Measurements from ENCODE around the gene SRPX2.

Gene SRPX2, protein sequence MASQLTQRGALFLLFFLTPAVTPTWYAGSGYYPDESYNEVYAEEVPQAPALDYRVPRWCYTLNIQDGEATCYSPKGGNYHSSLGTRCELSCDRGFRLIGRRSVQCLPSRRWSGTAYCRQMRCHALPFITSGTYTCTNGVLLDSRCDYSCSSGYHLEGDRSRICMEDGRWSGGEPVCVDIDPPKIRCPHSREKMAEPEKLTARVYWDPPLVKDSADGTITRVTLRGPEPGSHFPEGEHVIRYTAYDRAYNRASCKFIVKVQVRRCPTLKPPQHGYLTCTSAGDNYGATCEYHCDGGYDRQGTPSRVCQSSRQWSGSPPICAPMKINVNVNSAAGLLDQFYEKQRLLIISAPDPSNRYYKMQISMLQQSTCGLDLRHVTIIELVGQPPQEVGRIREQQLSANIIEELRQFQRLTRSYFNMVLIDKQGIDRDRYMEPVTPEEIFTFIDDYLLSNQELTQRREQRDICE

GRCh38 chrX:100643956-100644860, at the start of gene SRPX2:
SRPX2 (plus strand) TSS chrX:100644199; CDS start chrX:100646323, 2,124 bp downstream.
- DNase-seq (ENCODE audit: low read depth) = peak; percentile 67

DNA sequence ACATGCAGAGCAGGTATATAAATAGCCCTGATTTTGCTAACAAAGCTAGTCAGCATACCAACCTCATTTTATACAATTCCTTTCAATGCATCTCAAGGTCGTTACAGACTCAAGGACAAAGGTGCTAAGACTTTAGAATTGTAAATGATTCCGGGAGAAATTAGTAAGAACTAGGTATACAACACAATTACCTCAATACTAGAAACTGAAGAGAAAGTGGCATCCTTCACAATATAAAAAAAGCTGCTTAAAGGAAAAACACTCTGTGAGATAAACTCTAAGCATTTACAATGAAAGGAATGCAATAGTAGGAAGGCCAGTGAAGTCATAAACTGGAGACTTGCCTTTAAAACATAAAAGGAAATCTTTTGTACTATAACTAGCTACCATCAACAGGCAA, 47.4 kb upstream of the SRPX2 start:
- DNase-seq (ENCODE audit: low read depth) = no peak

DNA sequence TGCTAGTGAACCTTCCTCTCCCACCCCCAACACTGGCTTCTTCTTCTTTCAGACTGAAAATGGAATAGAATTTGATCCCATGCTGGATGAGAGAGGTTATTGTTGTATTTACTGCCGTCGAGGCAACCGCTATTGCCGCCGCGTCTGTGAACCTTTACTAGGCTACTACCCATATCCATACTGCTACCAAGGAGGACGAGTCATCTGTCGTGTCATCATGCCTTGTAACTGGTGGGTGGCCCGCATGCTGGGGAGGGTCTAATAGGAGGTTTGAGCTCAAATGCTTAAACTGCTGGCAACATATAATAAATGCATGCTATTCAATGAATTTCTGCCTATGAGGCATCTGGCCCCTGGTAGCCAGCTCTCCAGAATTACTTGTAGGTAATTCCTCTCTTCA, 44.5 kb upstream of the SRPX2 start:
- DNase-seq (ENCODE audit: low read depth) = no peak

DNA sequence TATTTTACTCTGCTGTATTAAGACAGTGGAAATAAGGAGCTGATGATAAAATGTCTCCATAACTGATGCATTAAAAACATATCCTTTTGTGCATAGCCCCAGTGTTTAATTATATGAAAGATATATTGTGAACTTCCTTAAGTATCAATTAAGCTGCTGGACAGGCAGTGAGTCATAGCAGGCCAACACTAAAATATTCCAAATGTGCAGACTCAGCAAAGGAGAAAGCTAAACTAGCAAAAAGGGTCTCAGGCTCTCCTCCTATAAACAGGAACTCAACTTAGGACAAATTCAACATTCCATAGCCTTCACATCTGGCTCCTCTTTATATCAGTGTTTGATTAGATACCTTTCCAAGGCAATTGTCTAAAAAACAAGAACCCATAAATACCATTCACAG, 43.7 kb upstream of the SRPX2 start:
- DNase-seq (ENCODE audit: low read depth) = no peak

DNA sequence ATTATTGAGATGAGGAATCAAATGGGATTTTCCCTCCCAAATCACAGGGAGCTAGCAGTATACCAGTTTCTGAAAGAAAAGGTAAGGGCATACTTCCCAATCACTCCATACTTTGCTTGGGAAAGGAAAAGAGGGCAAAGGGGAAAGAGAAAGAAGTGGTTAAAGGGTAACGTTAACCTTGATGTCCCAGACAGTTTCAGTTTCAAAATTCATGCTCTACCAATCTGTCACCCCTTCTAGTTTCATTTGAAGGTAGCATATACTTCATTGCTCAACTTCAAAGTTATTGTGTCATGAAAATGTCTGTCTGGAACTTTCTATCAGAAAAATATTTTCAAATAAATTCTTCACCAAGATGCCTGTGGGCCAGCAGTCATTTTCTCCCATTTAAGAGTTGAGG, 43.2 kb upstream of the SRPX2 start:
- DNase-seq (ENCODE audit: low read depth) = no peak

DNA sequence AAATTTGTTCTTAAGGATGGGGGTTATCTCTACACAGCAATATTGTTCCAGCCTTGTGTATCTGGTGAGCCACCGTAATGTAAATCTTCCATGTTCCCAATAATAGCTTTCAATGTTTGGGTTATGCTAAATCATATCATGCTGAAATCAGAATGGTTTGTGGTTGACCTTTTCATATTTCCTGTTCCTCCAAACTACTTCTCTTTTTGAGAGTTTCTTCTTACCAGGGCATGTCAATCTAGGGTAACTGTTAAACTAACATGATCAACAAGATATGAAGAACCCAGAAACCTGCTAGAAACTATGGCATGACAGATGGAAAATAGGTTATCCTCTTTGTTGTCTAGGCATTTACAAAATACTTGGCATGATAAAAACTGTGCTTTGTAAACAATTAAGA, 37.2 kb upstream of the SRPX2 start:
- DNase-seq (ENCODE audit: low read depth) = no peak

GRCh38 chrX:100609591-100609990, 34.4 kb upstream of the SRPX2 start:
- no peak for DNase-seq (ENCODE audit: low read depth)

- no peak for DNase-seq (ENCODE audit: low read depth)
These were observed 32.0 kb upstream of the SRPX2 start for GRCh38 chrX:100611951-100612350.

DNA sequence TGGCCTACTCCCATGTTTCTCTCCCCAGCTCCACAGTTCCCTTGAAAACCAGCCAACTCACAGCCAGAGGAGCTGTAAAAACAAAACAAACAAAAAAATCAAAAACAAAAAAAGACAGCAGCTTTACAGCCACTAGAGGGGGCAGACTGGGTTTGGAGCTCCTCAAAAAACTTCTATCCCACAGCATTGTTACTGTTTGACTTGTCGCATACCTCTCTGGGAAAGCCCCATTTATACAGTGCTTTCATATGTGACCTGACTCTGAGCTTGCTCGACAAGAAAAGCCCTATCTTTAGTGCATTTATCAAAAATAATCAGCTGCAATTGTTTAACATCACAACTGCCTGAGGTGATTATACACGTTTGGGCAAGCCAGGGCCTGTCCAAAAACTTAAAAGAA, 29.0 kb upstream of the SRPX2 start:
- DNase-seq (ENCODE audit: low read depth) = peak; percentile 35

DNA sequence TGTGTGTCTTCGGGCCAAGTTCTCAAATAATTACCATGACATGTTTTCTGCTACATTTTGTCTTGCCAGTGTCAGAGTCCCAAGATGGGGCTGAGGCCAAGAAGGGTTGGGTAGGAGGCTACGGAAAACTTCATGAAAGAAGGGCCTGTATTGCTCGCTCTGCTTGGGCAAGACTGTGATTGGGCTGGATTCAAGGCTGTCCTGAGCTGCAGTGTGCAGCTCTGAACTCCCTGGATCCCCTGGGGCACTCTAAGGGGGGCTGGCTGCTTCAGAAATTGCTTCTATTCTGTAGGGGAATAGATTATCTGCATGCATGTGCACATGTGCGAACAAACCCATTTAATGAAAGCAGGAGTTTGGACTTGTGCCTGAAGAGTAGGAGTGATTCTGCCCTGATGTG, 21.0 kb upstream of the SRPX2 start:
- DNase-seq (ENCODE audit: low read depth) = no peak

DNA sequence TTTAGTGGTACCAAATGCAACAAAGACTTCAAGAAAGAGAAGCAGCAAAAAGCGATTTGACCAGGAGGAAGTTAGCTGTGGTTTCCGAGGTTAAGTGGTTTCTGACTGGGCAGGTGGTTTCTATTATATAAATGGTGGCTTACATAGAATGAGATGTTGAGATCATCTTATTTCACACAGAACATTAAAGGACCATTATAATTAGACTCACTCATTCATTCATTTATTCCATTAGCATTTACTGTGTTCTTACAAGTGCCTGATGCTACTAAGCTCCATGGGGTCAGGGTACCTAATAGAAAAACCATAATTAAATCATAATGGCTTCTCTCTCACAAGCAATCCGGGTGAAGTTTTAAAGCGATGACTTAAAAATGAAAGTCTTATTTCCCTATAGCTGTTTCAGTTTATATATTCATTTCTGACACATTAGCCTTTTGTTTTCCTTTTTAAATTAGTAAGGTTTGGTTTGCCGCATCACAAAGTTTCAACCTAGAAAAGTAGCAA, 18.0 kb upstream of the SRPX2 start:
- DNase-seq (ENCODE audit: low read depth) = no peak

DNA sequence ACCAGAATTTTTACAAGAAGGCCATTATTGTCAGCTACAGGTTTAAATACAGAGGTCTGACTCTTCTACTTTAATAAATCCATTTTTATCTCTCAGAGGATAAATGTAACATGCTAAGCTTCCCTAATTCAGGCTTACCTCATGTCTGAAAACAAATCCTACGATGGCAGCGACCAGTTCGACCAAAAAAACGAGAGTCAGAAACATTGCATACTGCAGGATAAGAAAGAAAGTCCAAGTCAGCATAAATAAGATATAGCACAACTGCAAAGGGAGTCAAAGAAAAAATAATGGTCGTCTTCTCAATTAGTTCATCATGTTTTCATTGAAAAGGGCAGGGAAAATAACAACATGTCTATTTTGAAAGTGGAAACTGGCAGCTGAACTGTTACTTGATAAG, 9.0 kb upstream of the SRPX2 start:
- DNase-seq (ENCODE audit: low read depth) = no peak

DNA sequence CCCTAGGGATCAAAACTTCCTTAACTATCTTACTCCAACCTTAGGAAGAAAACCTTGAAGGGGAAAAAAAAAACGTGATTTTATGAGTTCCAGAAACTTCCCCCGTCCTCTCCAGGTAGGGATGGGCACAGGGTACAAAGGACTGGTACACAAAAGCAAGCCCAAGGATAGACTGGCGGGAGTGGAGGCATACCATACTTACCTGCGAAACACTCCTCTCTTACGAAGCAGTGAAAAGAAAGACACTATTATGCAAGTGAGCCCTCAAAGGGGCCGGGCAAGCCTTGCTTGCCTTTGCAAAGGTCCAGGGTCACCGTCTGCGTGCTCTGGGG, 8.0 kb upstream of the SRPX2 start:
- DNase-seq (ENCODE audit: low read depth) = no peak

DNA sequence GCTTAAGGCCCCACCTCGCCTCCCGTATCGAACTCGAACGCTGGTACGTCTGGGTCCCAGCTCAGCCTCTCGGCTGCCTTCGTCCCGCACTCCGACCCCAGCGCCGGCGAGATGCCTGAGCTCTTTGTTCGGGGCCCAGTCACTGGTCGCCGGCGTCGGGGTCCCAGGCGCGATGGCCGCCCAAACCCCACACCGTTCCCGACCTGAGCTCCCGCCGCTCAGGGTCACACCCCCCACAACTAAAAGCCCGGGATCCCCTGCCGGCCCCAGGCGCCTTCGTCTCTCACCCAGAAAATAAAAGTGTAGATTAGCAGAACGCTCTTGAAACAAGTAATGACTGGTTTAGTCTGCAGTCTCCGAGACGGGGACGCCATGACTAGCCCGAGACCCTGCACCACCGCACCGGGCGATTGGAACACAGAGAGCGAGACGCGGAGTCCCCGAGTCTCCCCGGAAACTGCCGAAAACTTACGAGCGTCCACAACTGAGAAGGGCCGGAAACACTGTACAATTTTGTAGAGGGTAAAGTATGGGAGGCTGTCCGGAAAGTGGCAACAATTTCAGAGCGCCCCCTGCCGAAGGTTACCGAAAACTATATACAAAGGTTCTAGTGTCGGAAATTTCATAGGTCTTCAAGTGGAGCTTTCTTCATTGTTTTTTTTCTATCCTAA, 7.5 kb upstream of the SRPX2 start, which contains the start of gene TSPAN6:
TSS of gene TSPAN6 (minus strand) at position 486 of the 671 bp plus-strand sequence. CDS start at position 374, 112 bp downstream.
- DNase-seq (ENCODE audit: low read depth) = peak; percentile 70

DNA sequence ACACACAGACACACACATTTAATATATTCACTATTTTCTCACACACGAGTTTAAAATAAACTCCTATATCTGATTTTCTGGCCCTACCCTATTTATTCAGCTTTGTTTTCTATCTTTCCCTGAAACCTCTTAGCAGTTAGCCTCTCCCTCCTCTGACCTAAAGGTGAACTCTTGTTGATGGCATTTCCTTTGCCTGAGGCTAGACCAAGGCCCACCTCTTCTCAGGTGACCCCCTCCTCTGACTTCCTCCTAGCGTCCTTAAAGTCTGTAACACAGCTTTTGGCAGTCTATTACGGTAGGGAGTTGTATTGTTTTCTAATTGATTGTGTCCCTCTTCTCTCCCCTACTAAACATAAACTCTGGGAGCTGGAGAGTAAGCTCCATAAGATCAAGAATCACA, 1.7 kb upstream of the SRPX2 start:
- no peak for DNase-seq (ENCODE audit: low read depth)

DNA sequence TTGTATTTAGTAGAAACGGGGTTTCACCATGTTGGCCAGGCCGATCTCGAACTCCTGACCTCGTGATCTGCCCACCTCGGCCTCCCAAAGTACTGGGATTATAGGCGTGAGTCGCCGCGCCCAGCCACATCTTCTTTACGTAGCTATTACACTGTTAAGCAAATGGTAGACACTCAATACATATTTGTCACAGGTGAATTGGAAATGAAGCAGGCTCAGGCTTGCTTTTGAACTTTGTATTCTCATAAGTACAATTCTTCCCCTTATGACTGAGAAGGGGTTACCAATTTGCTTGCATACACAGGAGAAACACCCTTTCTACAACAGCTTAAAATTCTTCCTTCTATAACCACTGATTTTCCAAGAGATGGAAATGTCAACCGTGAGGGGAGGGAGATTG, 787 bp upstream of the SRPX2 start:
- no peak for DNase-seq (ENCODE audit: low read depth)

DNA sequence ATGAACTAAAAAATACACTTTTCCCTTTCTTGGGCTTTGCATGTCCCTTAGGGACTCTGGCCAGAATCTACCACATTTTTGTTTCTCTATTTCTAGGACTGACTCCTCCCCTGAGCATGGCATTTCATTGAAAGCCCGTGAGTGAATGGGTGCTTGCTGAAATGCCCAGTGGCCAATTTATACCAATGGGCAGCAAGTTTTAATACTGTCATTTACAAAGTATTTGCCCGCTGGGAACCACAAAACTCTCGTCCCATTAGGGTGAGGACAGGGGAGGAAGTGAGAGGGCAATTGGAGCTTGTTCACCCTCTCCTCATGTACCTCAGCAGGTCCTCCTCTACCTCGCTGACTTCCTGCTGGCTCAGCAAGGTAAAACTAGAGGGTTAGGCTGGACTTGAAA, 1.1 kb downstream of the SRPX2 start:
- DNase-seq (ENCODE audit: low read depth) = no peak

DNA sequence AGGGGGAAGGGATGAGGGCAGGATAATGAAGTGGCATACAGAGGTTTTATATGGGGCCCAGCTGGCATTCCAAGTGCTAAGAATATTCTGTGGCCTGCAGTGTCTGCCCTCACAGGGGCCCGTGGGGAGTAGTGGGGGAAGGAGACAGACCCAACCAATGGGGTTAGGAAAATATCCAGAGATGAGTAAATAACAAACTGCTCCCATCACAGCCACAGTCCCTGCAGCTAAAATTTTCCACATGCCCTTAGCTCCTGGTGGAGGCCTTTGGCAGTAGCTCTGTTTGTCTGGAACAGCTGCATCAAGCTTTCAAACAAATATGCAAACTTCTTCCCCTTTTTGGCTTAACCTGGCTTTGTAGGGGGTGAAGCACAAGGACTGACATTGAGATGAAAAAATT, 3.1 kb downstream of the SRPX2 start:
- no peak for DNase-seq (ENCODE audit: low read depth)

GRCh38 chrX:100647739-100648138, 3.7 kb downstream of the SRPX2 start:
- DNase-seq (ENCODE audit: low read depth) = no peak

DNA sequence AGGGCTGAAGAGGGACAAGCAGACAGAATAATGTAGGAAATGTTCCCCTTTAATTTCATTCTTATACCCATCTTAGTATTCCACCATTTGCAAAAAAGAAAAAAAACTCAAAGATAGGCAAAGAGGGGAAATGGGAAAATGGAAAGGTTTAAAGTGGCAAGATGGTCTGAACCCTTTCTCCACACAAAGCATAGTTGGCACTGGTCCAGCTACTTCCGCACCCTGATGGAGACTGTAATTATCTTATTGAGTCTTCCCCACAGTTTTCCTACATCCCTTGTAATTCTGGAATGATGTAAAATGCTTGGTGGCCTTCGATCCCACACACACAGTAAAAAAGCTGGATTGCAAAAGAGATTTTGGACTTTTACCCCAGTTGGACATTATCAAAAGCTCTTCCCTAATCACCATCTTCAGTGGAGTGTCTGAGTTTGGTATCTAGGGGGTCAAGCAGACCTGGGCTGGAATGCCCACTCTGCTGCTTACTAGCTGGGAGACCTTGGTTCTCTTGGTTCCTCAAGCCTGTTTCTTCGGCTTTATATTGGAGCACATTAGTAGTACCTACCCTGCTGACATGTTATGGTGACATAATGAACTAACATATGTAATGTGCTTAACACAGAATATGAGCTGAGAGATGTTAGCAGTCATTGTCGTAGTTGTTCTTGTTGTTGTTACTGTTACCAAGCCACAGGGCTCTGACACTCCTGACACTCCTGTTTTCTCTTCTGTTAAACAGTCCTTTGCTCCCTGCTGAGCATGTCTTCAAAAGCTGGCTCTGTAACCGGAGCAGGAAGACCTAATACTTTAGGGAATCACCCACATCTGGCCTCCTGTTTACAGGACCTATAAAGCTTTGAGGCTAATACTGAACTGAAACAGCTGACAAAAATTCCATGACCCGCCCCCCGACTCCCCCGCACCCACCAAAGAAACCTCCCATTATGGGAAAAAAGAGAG, 4.7 kb downstream of the SRPX2 start:
- DNase-seq (ENCODE audit: low read depth) = peak; percentile 66

Data from GM04504 (cell line).